ENCODE measurements around the gene GALNT3. TPM values are rescaled to one million over a fixed set of nuclear protein-coding genes. Genes with fewer than 3 reads are reported as not detected.

The GALNT3 gene
- total RNA-seq, 1 experiment from 2014 or later = 18.5 TPM

- H3K79me1 ChIP-seq (ENCODE audit: insufficient read depth, low read depth, low read length, poor library complexity, severe bottlenecking) = no peaks in the 10 kb centered on the region
- no peak overlapping the region for H2AK5ac ChIP-seq (ENCODE audit: insufficient read length, low read length)
- H2BK20ac ChIP-seq (ENCODE audit: low read depth, low read length, poor library complexity, severe bottlenecking) = no peak overlapping the region
- Mint-ChIP-seq H3K36me3 (ENCODE audit: insufficient read depth in 1 of 3, low read depth in 3 of 3) (no peaks in the 10 kb centered on the region), H3K4me3 (no peak overlapping the region), H3K27ac (0 out of 7 replicates have a peak overlapping the region, but pooled peaks of 1 of the 3 experiments have one; percentile 30), H3K9me3 (no peaks in the 10 kb centered on the region), H3K27me3 (ENCODE audit: low read depth) (no peaks in the 10 kb centered on the region), H3K4me1 (peaks cover 0 to under 1% of the 10 kb centered on the region in 2 experiments; a peak in 1 of 4 replicates)
- no peak overlapping the region for H4K91ac ChIP-seq (ENCODE audit: insufficient read length, low read depth, low read length)
- no peak overlapping the region for H3K23ac ChIP-seq (ENCODE audit: insufficient read length, low read depth, low read length)
- no peak overlapping the region for H3K4ac ChIP-seq (ENCODE audit: low read depth, low read length)
- no peaks in the 10 kb centered on the region for H3K23me2 ChIP-seq (ENCODE audit: insufficient read length, low read depth, low read length, poor library complexity, severe bottlenecking)
- no peaks in the 10 kb centered on the region for H3K27me3 ChIP-seq (ENCODE audit: insufficient read depth, low read length)
- no peak overlapping the region for H3K56ac ChIP-seq (ENCODE audit: insufficient read length, low read depth, low read length)
- DNase-seq = no peak
- H3K79me2 ChIP-seq (ENCODE audit: insufficient read depth, low read length) = no peaks in the 10 kb centered on the region
- no peaks in the 10 kb centered on the region for H4K20me1 ChIP-seq (ENCODE audit: control insufficient read depth, insufficient read depth, insufficient read length)
- H4K5ac ChIP-seq (ENCODE audit: insufficient read length, low read depth, low read length) = no peak overlapping the region
- TF ChIP-seq CTCF (conservative IDR thresholded peaks at IDR 0.05) = no peak
- no peak overlapping the region for H2BK5ac ChIP-seq (ENCODE audit: insufficient read length, low read length)
- no peak overlapping the region for H2BK12ac ChIP-seq (ENCODE audit: insufficient read length, low read depth, low read length)
- no peak overlapping the region for H3K27ac ChIP-seq (ENCODE audit: insufficient read length, low read depth, low read length)
- H3K4me2 ChIP-seq (ENCODE audit: insufficient read depth, insufficient read length, low read length) = no peak overlapping the region
- no peak overlapping the region for H2AFZ ChIP-seq (ENCODE audit: low read length)
- H4K8ac ChIP-seq (replicated peaks; ENCODE audit: insufficient read length, low read depth, low read length) = no peak overlapping the region
- H2BK120ac ChIP-seq (ENCODE audit: low read depth, low read length, poor library complexity, severe bottlenecking) = no peak overlapping the region
- H3K9me3 ChIP-seq (ENCODE audit: control insufficient read depth, low read depth, low read length) = no peaks in the 10 kb centered on the region
- no peak overlapping the region for H3K14ac ChIP-seq (ENCODE audit: insufficient read depth, low read length)
- H2BK15ac ChIP-seq (ENCODE audit: low read depth, low read length) = no peak overlapping the region
- no peak overlapping the region for H3K9ac ChIP-seq (ENCODE audit: extremely low read depth, insufficient read length, low read length)
- no CpG with 5 or more reads among the region's 9 CpGs for WGBS (ENCODE audit: extremely low coverage, insufficient read length, low lambda C conversion rate)
- H3T11ph ChIP-seq (ENCODE audit: low read length) = no peak overlapping the region
- no peak overlapping the region for H3K18ac ChIP-seq (ENCODE audit: insufficient read length, low read depth, low read length)
- H3K4me1 ChIP-seq (ENCODE audit: insufficient read depth, low read length) = no peaks in the 10 kb centered on the region; the same call in 1 of the 2 replicates
Measured at GRCh38 chr2:165810418-165810817, 16.4 kb upstream of the GALNT3 start.

All from H9 (cell line).